Keratinocyte (primary cell): ENCODE measurements around the gene COPS8. TPM values are rescaled to one million over a fixed set of nuclear protein-coding genes. Genes with fewer than 3 reads are reported as not detected.

Experiments used
- DNase-seq: peaks from one replicate; pipeline ENCODE4 v3.0.0-alpha.2; 2011; ENCODE audit warnings: low read depth, missing footprints, low spot score
- FAIRE-seq: peaks from 2 replicates; lab custom pipeline; 2011; peaks lifted over from hg19 to GRCh38; lab: Jason Lieb, UNC
- H2AFZ ChIP-seq: 2 replicates; pipeline ENCODE4 v1.6.0; 2012; ENCODE audit warnings: low read length, control low read depth, inconsistent platforms; ENCODE audit not compliant: control insufficient read depth
- H3K27ac ChIP-seq: 2 replicates; pipeline ENCODE4 v1.5.1; 2011; ENCODE audit warnings: low read length; ENCODE audit not compliant: control insufficient read depth, insufficient read depth
- H3K27me3 ChIP-seq: 3 replicates; pipeline ENCODE4 v1.6.0; 2011; ENCODE audit warnings: low read length; ENCODE audit not compliant: control insufficient read depth, insufficient read depth; ENCODE audit errors: extremely low read depth
- H3K36me3 ChIP-seq, 2 experiments: 2 replicates in 1 of 2; 3 replicates in 1 of 2; pipeline ENCODE4 v1.5.1; 2011; ENCODE audit warnings: low read length in 2 of 2, mild to moderate bottlenecking in 1 of 2; ENCODE audit not compliant: control insufficient read depth in 2 of 2, insufficient read depth in 2 of 2; ENCODE audit errors: extremely low read depth in 1 of 2
- H3K4me1 ChIP-seq: 3 replicates; pipeline ENCODE4 v1.5.1; 2011; ENCODE audit warnings: low read length; ENCODE audit not compliant: control insufficient read depth, insufficient read depth; ENCODE audit errors: extremely low read depth
- H3K4me2 ChIP-seq: 3 replicates; pipeline ENCODE4 v1.6.0; 2011; ENCODE audit warnings: low read depth, low read length; ENCODE audit not compliant: control insufficient read depth, insufficient read depth; ENCODE audit errors: extremely low read depth
- H3K4me3 ChIP-seq, 3 experiments: fragments of 200-600 bp in 1 of 3; sonication (generic) in 1 of 3; 2 replicates in 2 of 3; 3 replicates in 1 of 3; pipeline ENCODE4 v1.5.1; 2011 to 2016; ENCODE audit warnings: low read length in 3 of 3, mild to moderate bottlenecking in 3 of 3, control low read depth in 2 of 3, inconsistent platforms in 1 of 3, low read depth in 1 of 3, mixed read lengths in 1 of 3, mixed run types in 1 of 3, moderate library complexity in 1 of 3; ENCODE audit not compliant: control insufficient read depth in 2 of 3, insufficient read depth in 2 of 3; ENCODE audit errors: extremely low read depth in 1 of 3
- H3K79me2 ChIP-seq: 2 replicates; pipeline ENCODE4 v1.6.0; 2012; ENCODE audit warnings: low read length; ENCODE audit not compliant: control insufficient read depth, insufficient read depth
- H3K9ac ChIP-seq: 3 replicates; pipeline ENCODE4 v1.6.0; 2011; ENCODE audit warnings: low read length; ENCODE audit not compliant: control insufficient read depth, insufficient read depth; ENCODE audit errors: extremely low read depth
- H3K9me1 ChIP-seq: 3 replicates; pipeline ENCODE4 v1.6.0; 2011; ENCODE audit warnings: low read length; ENCODE audit not compliant: control insufficient read depth, insufficient read depth; ENCODE audit errors: extremely low read depth
- H3K9me3 ChIP-seq: 2 replicates; pipeline ENCODE4 v1.5.1; 2012; ENCODE audit warnings: low read depth, low read length; ENCODE audit not compliant: control insufficient read depth
- H4K20me1 ChIP-seq: 3 replicates; pipeline ENCODE4 v1.6.0; 2011; ENCODE audit warnings: low read length; ENCODE audit not compliant: control insufficient read depth, insufficient read depth; ENCODE audit errors: extremely low read depth
- CTCF ChIP-seq, 3 experiments: IDR thresholded peaks in 1 of 3; conservative IDR thresholded peaks in 1 of 3; optimal IDR thresholded peaks in 1 of 3; 2 replicates in 2 of 3; 3 replicates in 1 of 3; pipeline versions ENCODE3 to v1.5.1; 2011; ENCODE audit warnings: low read length in 3 of 3, mild to moderate bottlenecking in 3 of 3, moderate library complexity in 2 of 3, control low read depth in 1 of 3, inconsistent platforms in 1 of 3; ENCODE audit not compliant: insufficient read depth in 2 of 3; ENCODE audit errors: extremely low read depth in 1 of 3
- EZH2 ChIP-seq: IDR thresholded peaks from one replicate; pipeline ENCODE4 v1.6.1; 2012; ENCODE audit warnings: inconsistent platforms, mild to moderate bottlenecking, low read length, moderate library complexity
- dilution Hi-C: fragments of 300-500 bp; cut with MboI; formaldehyde crosslinking; loops from one replicate; pipeline ENCODE4 v1.7.0; 2020; ENCODE audit warnings: low sequenced_read_pairs; ENCODE audit not compliant: extremely low pct_ligation_motif_present
- polyA plus RNA-seq, 5 experiments: library from polyadenylated mRNA; depleted of rRNA in 3 of 5; stranded (reverse) in 3 of 5; stranded (forward) in 1 of 5; unstranded in 1 of 5; fragments of >200 nt; gene quantifications; 1 replicate in 1 of 5; 2 replicates in 3 of 5; 3 replicates in 1 of 5; pipeline versions ENCODE4 v1.2.1 to v1.2.3, GENCODE V29; 2011 to 2012; ENCODE audit warnings: missing spikeins in 2 of 5, low read depth in 1 of 5, low replicate concordance in 1 of 5

COPS8 gene
- polyA plus RNA-seq, 1 donor (not counting 4 experiments of a cell fraction or from before 2014, with no cell fraction given) = 136 TPM

GRCh38 chr2:237129625-237130263, 44.1 kb downstream of the COPS8 start:
- no peak for DNase-seq
- no peaks in the 10 kb centered on the region for H3K36me3 ChIP-seq
- TF ChIP-seq CTCF (optimal IDR thresholded peaks at IDR 0.05 in 1 of 3, IDR thresholded peaks at IDR 0.05 in 1 of 3, conservative IDR thresholded peaks at IDR 0.05 in 1 of 3; ENCODE audit: extremely low read depth in 1 of 3, insufficient read depth in 2 of 3, low read length in 3 of 3) (no peak), EZH2 (no peak)
- H3K4me3 ChIP-seq = no peak overlapping the region
- H3K27me3 ChIP-seq = no peaks in the 10 kb centered on the region
- no peak overlapping the region for H3K4me2 ChIP-seq
- no peaks in the 10 kb centered on the region for H3K79me2 ChIP-seq
- no peaks in the 10 kb centered on the region for H3K9me1 ChIP-seq
- no peaks in the 10 kb centered on the region for H4K20me1 ChIP-seq
- H3K27ac ChIP-seq = no peak overlapping the region
- dilution Hi-C loops = no loop called here
- H2AFZ ChIP-seq = no peak overlapping the region
- H3K9ac ChIP-seq = no peak overlapping the region
- peaks cover 14% of the 10 kb centered on the region for H3K4me1 ChIP-seq
- no peak for FAIRE-seq
- H3K9me3 ChIP-seq = no peaks in the 10 kb centered on the region

- no peak for DNase-seq
- dilution Hi-C loops = no loop called here
These were observed 45.1 kb downstream of the COPS8 start for GRCh38 chr2:237130562-237131421.

More at GRCh38 chr2:237130562-237131421, 45.1 kb downstream of the COPS8 start:
- Histone ChIP-seq H3K4me1 (peaks cover 14% of the 10 kb centered on the region), H3K27me3 (no peaks in the 10 kb centered on the region), H3K79me2 (no peaks in the 10 kb centered on the region), H2AFZ (no peak overlapping the region), H3K9me1 (no peaks in the 10 kb centered on the region), H3K4me3 (no peak overlapping the region), H3K27ac (no peak overlapping the region), H3K36me3 (no peaks in the 10 kb centered on the region), H4K20me1 (no peaks in the 10 kb centered on the region), H3K4me2 (no peak overlapping the region), H3K9ac (no peak overlapping the region), H3K9me3 (no peaks in the 10 kb centered on the region)
- FAIRE-seq = no peak
- TF ChIP-seq CTCF (optimal IDR thresholded peaks at IDR 0.05 in 1 of 3, IDR thresholded peaks at IDR 0.05 in 1 of 3, conservative IDR thresholded peaks at IDR 0.05 in 1 of 3; ENCODE audit: extremely low read depth in 1 of 3, insufficient read depth in 2 of 3, low read length in 3 of 3) = no peak
- TF ChIP-seq EZH2 = no peak
